Naive thymus-derived CD8-positive, alpha-beta T cell (primary cell): Measurements from ENCODE around the gene FAM83G. TPM values are rescaled to one million over a fixed set of nuclear protein-coding genes. Genes with fewer than 3 reads are reported as not detected.
A peak's percentile ranks its signal among the peaks of the same experiment; 100 is the strongest.

ENCODE experiments used
- ATAC-seq, 2 donors: fragments of 150-1000 bp; cut with Tn5 transposase in 1 of 2; sonication (Bioruptor Pico), chemical (Tn5 transposase) in 1 of 2; 1 replicate in 1 of 2; 2 replicates in 1 of 2; pipeline ENCODE4 v1.10.0; 2021; ENCODE audit warnings: mild to moderate bottlenecking in 2 of 2, moderate library complexity in 2 of 2
- POLR2A ChIA-PET: fragments of 350-600 bp; sonication (Branson Sonifier 250); formaldehyde crosslinking; loops from one replicate; lab custom pipeline; 2021; ENCODE audit warnings: antibody characterized with exemption; lab: Charles Lee
- DNase-seq, 10 donors: peaks; one replicate each; pipeline versions ENCODE4 v3.0.0 to v3.0.0-alpha.2; 2020 to 2022
- H3K27ac Mint-ChIP-seq, 10 donors: one replicate each; pipeline ENCODE4 v1.8.0; 2020 to 2022; ENCODE audit warnings: mild to moderate bottlenecking in 10 of 10, mixed read lengths in 10 of 10, moderate library complexity in 4 of 10, inconsistent platforms in 1 of 10
- H3K27me3 Mint-ChIP-seq, 5 donors: one replicate each; pipeline ENCODE4 v1.8.0; 2021 to 2022; ENCODE audit warnings: mixed read lengths in 5 of 5
- H3K36me3 Mint-ChIP-seq, 3 donors: one replicate each; pipeline ENCODE4 v1.8.0; 2020 to 2022; ENCODE audit warnings: mixed read lengths in 3 of 3, mild to moderate bottlenecking in 2 of 3, inconsistent platforms in 1 of 3
- H3K4me1 Mint-ChIP-seq, 4 donors: one replicate each; pipeline ENCODE4 v1.8.0; 2021 to 2022; ENCODE audit warnings: mixed read lengths in 4 of 4
- H3K4me3 Mint-ChIP-seq, 10 donors: one replicate each; pipeline ENCODE4 v1.8.0; 2020 to 2022; ENCODE audit warnings: mild to moderate bottlenecking in 10 of 10, mixed read lengths in 10 of 10, moderate library complexity in 6 of 10, inconsistent platforms in 1 of 10
- H3K9me3 Mint-ChIP-seq, 9 donors: one replicate each; pipeline ENCODE4 v1.8.0; 2020 to 2022; ENCODE audit warnings: mixed read lengths in 9 of 9, mild to moderate bottlenecking in 3 of 9, inconsistent platforms in 1 of 9, moderate library complexity in 1 of 9
- polyA plus RNA-seq, 3 donors: library from polyadenylated mRNA; unstranded; fragments of 300-500 nt; fragmentation: Illumina TruSeq; gene quantifications; one replicate each; pipeline ENCODE4 v1.2.3, GENCODE V29; 2021
- total RNA-seq, 8 experiments: library from RNA in 2 of 8; stranded (reverse) in 2 of 8; gene quantifications; one replicate each; pipeline ENCODE4 v1.2.3 and lab custom pipeline; 2021 to 2026

The FAM83G gene
- total and polyA plus RNA-seq, 5 experiments from 2014 or later, result 1.5 to 8.9 (median 3.5) TPM

DNA sequence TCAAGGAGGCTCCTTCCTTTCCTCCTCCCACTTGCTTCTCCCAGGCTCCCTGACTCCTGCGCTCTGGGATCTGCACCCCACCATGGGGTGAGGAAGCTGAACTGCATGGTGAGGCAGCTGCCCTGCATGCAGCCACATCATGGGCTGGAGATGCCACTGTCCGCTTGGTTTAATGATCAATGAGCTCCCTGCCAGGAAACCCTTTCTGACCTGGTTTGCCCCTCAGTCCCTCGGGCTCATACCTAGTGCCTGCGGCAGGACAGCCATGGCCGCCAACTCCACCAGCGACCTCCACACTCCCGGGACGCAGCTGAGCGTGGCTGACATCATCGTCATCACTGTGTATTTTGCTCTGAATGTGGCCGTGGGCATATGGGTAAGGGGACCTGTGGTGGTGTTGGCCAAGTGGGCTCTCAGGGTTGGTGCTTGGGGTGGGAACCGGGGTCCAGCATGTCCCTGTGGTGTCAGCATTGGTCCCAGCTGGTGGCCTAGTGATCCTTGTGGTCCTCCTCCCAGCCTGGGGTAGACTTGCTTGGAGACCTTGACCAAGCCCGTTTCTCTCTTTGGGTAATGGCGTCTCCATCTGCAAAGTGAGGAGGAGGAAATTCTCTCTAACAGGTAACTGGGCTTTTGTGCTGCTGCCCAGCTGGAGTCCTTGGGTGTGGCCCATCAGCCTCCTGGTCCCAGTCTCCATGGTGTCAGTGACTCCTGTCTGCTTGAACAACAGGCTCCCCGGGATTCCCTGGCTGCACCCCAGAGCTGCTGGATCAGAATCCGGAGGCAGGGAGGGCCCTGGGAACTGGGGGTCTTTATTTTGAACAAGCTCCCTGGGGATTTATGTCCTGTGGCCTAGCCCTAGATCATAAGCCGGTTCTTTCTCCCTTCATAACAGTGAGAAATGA, 52.4 kb downstream of the FAM83G start, which contains the start of gene SLC5A10:
Gene SLC5A10 (plus strand): TSS at position 225 of the 902 bp plus-strand sequence. CDS start 41 bp downstream, at position 266.
- no peak for DNase-seq
- peaks cover 14 to 51% (median 36%) of the 10 kb centered on the region in 4 donors for H3K4me1 Mint-ChIP-seq
- no peaks in the 10 kb centered on the region for H3K27me3 Mint-ChIP-seq
- no peak within 1 kb of the TSS for H3K4me3 Mint-ChIP-seq
- ATAC-seq, result no peak
- POLR2A ChIA-PET, result no interaction called here
- H3K9me3 Mint-ChIP-seq, result no peaks in the 10 kb centered on the region
- H3K27ac Mint-ChIP-seq, result peak within 1 kb of the TSS in 3 of 10 donors; percentile 1 to 25 (median 22)
- no peaks in the 10 kb centered on the region for H3K36me3 Mint-ChIP-seq

DNA sequence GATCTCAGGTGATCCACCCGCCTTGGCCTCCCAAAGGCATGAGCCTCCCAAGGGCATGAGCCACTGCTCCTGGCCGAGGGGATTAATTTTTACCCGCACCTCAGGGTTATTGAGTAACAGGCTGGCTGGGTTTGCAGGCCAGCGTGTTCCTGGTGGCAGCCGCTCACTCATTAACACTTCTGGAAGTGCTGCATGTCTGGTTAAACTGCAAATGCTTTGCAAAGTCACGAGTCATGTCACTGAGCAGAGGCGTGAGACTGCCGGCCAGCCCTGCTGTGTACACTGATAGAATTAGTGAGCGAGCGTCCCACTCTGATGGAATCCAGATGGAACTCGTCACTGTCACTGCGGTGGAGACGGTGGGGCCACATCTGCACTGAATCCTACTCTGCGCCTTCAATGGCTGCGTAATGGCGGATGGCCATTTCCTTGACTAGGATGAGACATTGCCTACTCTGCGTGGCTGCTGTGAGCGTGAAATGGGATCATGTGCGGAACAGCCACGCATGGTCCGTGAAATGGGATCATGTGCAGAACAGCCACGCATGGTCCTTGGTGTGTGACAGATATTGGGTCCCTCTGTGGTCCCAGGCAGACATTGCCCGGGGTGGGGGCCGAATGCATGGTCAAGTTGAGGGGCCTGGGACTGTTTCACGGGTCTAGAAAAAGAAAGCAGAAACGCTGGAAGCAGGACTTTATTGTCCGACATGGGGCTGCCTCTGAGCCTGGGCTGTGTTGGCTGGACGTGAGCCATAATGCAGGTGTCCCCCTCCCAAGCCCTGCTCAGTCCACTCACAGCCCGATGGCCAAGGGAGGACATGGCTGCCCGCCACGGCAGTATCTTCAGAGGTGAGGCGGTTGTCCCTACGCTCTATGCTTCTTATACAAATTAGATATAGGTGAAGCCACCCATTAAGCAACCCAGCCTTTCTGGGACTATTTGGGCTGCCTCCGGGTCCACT, 53.3 kb downstream of the FAM83G start:
- Mint-ChIP-seq H3K36me3 (no peaks in the 10 kb centered on the region), H3K27me3 (no peaks in the 10 kb centered on the region), H3K9me3 (no peaks in the 10 kb centered on the region), H3K27ac (peak overlapping the region in 2 of 10 donors; percentile 22 to 76), H3K4me3 (no peak overlapping the region), H3K4me1 (peaks cover 17 to 51% (median 34%) of the 10 kb centered on the region in 4 donors)
- DNase-seq (no peak), ATAC-seq (no peak)
- POLR2A ChIA-PET, result no interaction called here

DNA sequence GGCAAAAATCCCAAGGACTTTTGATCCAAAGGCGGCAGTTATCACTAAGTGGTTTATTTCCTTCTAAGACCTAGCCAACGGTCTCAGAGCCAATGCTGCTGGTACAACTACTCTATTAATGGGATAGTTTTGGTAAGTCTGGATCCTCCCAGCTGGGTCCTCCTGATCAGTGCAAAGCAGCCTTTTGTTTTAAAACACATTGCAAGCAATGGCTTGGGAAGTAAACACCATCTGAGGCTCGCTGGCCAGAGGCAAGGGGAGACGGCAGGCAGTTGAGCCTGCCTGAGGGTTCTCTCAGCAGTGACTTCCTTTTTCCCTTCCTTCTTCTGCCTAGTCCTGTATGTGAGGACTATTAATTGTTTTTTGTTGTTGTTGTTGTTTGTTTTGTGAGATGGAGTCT, 54.2 kb downstream of the FAM83G start:
- no peak for ATAC-seq
- Mint-ChIP-seq H3K27ac (peak overlapping the region in 2 of 10 donors; percentile 47 to 76), H3K9me3 (no peaks in the 10 kb centered on the region), H3K4me1 (peaks cover 17 to 51% (median 31%) of the 10 kb centered on the region in 4 donors), H3K36me3 (no peaks in the 10 kb centered on the region), H3K4me3 (no peak overlapping the region), H3K27me3 (peaks cover 0 to 1% (median 0%) of the 10 kb centered on the region in 5 donors)
- DNase-seq, result no peak
- POLR2A ChIA-PET, result no interaction called here

DNA sequence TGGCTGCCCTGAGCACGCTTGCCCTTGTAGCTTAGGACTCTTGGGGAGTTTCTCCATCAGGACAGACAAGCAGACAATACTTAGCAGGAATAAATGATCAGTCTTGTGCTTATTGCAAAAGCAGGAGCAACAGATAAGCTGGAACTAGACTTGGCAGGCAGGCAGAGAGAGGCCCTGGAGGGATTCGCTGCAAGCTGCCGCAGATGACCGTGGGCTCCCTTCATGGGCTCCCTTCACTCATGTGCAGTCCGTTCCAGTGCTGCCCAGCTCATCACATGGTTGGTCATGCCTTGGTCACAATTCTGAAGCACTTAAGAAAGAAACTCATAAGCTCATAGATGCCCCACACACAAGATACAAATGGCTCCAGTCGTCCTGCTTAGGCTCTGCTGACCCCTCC, 55.0 kb downstream of the FAM83G start:
- no peaks in the 10 kb centered on the region for H3K9me3 Mint-ChIP-seq
- peaks cover 0 to 1% (median 0%) of the 10 kb centered on the region in 5 donors for H3K27me3 Mint-ChIP-seq
- POLR2A ChIA-PET, result interaction anchor here (0.6 kb wide), 1 partner anchor 23 kb away, joined by 3 read pairs; no protein-coding TSS in a partner anchor

DNA sequence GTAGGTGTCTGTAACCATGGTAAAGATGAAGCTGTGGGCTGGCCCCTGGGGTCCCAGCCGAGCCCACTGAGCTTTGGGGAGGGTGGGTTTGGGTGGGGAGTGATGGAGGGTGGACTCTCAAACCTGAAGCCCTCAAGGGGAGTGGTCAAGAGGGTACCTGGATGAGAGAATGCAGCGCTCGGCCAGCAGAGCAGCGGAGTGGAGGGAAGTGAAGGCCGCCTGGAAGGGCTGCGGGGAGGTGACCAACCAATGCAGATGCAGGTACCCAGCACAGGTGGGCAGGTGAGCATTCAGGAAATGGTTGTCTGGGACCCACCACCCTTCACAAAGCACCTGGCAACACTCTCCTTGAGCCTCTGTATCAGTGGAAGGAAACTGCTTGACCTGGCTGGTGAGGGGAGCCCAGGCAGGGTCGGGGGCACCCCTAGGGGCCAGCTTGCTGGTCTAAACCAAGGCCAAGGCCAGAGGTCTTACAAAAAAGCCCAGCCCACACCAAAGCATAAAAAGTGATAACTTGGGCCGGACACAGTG, 56.0 kb downstream of the FAM83G start:
- Mint-ChIP-seq H3K27ac (peak overlapping the region in 1 of 10 donors; percentile 50), H3K9me3 (no peaks in the 10 kb centered on the region), H3K4me1 (peaks cover 8 to 45% (median 22%) of the 10 kb centered on the region in 4 donors), H3K27me3 (peaks cover 0 to 1% (median 0%) of the 10 kb centered on the region in 5 donors), H3K36me3 (no peaks in the 10 kb centered on the region), H3K4me3 (no peak overlapping the region)
- POLR2A ChIA-PET, result no interaction called here
- DNase-seq, result no peak
- ATAC-seq, result no peak

More for the DNA sequence above, 55.0 kb downstream of the FAM83G start:
- Mint-ChIP-seq H3K27ac (peak overlapping the region in 1 of 10 donors; percentile 3), H3K4me3 (no peak overlapping the region), H3K36me3 (no peaks in the 10 kb centered on the region), H3K4me1 (peaks cover 15 to 49% (median 27%) of the 10 kb centered on the region in 4 donors)
- DNase-seq (no peak), ATAC-seq (no peak)

DNA sequence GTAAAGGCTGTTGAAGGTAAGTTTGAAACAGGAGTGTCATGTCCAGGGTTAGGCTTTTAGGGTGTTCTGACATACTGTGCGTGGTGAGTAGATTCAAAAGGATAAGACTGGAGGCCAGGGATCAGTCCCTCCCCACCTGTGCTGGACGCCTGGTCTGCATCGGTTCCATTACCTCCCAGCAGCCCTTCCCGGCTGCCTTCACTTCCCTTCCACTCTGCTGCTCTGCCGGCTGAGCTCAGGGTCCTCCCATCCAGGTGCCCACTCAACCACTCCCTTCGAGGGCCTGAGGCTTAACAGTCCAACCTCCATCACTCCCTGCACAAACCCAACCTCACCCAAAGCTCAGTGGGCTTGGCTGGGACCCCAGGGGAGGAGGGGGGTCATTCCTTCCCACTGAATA, 56.7 kb downstream of the FAM83G start:
- H3K4me3 Mint-ChIP-seq, result no peak overlapping the region

DNA sequence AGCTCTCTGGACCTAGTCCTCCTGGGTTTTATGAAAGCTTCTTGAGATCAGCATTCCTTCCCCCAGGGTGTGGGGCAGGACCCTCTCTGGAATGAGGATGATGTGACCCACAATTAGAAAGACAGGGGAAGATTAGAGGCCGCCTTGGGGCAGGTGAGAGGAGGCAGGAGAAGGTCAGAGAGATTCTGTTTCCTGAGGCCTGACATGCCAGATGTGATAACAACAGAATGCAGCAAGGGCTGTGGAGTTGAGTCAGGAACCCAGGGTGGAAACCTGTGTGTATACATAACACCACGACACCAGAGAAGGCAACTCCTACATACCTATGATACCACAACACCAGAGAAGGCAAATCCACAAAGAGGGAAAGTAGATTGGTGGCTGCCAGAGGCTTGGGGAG, 58.0 kb downstream of the FAM83G start:
- Mint-ChIP-seq H3K27ac (peak overlapping the region in 1 of 10 donors; percentile 31), H3K4me3 (no peak overlapping the region), H3K9me3 (no peaks in the 10 kb centered on the region), H3K27me3 (peaks cover 0 to 1% (median 0%) of the 10 kb centered on the region in 5 donors), H3K36me3 (no peaks in the 10 kb centered on the region), H3K4me1 (peaks cover 8 to 41% (median 18%) of the 10 kb centered on the region in 4 donors)
- ATAC-seq (no peak), DNase-seq (no peak)
- POLR2A ChIA-PET, result no interaction called here

More for the DNA sequence above, 56.7 kb downstream of the FAM83G start:
- H3K9me3 Mint-ChIP-seq, result no peaks in the 10 kb centered on the region
- H3K27me3 Mint-ChIP-seq, result peaks cover 0 to 1% (median 0%) of the 10 kb centered on the region in 5 donors
- DNase-seq, result no peak
- no peak overlapping the region for H3K27ac Mint-ChIP-seq
- H3K36me3 Mint-ChIP-seq, result no peaks in the 10 kb centered on the region
- POLR2A ChIA-PET, result no interaction called here
- ATAC-seq, result no peak
- H3K4me1 Mint-ChIP-seq, result peaks cover 8 to 41% (median 18%) of the 10 kb centered on the region in 4 donors

DNA sequence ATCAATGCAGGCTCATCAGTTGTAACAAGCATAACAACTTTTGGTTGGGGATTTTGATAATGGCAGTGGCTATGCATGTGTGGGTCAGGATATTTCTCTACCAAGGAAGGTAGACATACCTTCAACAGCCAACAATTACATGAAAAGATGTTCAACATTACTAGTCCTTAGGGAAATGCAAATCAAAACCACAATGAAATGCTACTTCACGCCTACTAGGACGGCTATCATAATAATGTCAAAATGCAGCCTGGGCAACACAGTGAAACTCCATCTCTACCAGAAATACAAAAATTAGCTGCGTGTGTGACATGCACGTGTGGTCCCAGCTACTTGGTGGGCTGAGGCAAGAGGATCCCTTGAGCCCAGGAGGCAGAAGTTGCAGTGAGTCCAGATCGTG, 59.9 kb downstream of the FAM83G start:
- Mint-ChIP-seq H3K9me3 (no peaks in the 10 kb centered on the region), H3K4me1 (peaks cover 10 to 29% (median 15%) of the 10 kb centered on the region in 4 donors), H3K36me3 (no peaks in the 10 kb centered on the region), H3K27ac (no peak overlapping the region), H3K27me3 (peaks cover 0 to 3% (median 0%) of the 10 kb centered on the region in 5 donors), H3K4me3 (no peak overlapping the region)
- no peak for DNase-seq
- POLR2A ChIA-PET, result interaction anchor here (0.7 kb wide), 1 partner anchor 17 kb away, joined by 3 read pairs; no protein-coding TSS in a partner anchor
- ATAC-seq, result no peak

DNA sequence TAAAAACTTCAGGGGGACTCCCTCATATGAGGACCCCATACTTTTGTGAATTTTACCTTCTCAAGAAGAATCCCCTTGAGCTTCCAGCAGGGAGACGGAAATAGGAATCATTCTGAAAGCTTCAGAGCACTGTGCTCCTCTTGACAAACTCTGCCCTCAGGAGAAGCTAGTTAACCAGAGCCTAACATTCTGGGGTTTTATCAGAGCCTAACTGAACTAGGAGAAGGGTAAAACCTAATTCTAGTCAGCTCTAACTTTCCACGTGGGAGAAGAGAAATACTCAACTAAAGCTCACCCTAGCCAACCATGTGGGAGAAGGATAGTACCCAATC, 65.9 kb downstream of the FAM83G start:
- H3K36me3 Mint-ChIP-seq, result no peaks in the 10 kb centered on the region
- H3K27ac Mint-ChIP-seq, result peak overlapping the region in 1 of 10 donors; percentile 19
- peaks cover 0 to 2% (median 0%) of the 10 kb centered on the region in 5 donors for H3K27me3 Mint-ChIP-seq
- H3K4me3 Mint-ChIP-seq, result no peak overlapping the region
- no peak for DNase-seq
- no peaks in the 10 kb centered on the region for H3K9me3 Mint-ChIP-seq
- POLR2A ChIA-PET, result interaction anchor here (0.6 to 0.7 kb wide), 2 partner anchors 16 to 29 kb away, joined by 4 read pairs; no protein-coding TSS in a partner anchor
- peaks cover 1 to 13% (median 6%) of the 10 kb centered on the region in 4 donors for H3K4me1 Mint-ChIP-seq
- no peak for ATAC-seq

DNA sequence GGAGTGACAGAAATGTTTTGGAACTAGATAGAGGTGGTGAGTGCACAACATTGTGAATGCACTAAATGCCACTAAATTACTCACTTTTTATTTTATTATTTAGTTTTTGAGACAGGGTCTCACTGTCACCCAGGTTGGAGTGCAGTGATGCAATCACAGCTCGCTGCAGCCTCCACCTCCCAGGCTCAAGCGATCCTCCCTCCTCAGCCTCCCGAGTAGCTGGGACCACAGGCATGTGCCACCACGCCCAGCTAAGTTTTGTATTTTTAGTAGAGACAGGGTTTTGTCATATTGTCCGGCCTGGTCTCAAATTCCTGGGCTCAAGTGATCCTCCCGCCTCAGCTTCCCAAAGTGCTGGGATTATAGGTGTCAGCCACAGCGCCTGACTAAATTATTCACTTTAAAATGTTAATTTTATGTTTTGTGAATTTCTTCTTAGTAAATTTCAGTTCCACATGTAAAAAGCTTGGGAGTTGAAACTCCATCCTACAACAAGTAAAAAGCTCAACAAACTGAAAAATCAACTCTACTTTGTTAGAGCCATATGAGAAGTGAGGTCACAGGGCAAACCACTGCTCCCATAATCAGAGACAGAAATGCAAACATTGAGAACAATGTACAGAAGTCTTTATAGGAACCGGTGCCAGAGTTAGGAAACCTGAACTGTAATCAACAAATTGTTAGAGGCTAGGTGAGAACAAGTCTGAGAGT, 66.4 kb downstream of the FAM83G start:
- Mint-ChIP-seq H3K4me3 (no peak overlapping the region), H3K27ac (peak overlapping the region in 1 of 10 donors; percentile 19), H3K27me3 (peaks cover 0 to 2% (median 0%) of the 10 kb centered on the region in 5 donors), H3K9me3 (no peaks in the 10 kb centered on the region), H3K36me3 (no peaks in the 10 kb centered on the region), H3K4me1 (peaks cover 6 to 18% (median 9%) of the 10 kb centered on the region in 4 donors)
- POLR2A ChIA-PET, result no interaction called here
- no peak for ATAC-seq
- no peak for DNase-seq
